HCT116 (cell line): ENCODE results near the gene NAMPT. TPM values are rescaled to one million over a fixed set of nuclear protein-coding genes. Genes with fewer than 3 reads are reported as not detected.

Source experiments
- ATAC-seq: fragments of 200-7000 bp; cut with Tn5 transposase; 2 replicates; pipeline ENCODE4 v1.9.1; 2020; ENCODE audit warnings: mild to moderate bottlenecking, moderate library complexity
- BruUV-seq: library from RNA; stranded (reverse); fragments of 400-500 nt; replicated peaks from 2 replicates; lab custom pipeline; 2021; lab: Mats Ljungman, UMichigan
- CTCF ChIA-PET: fragments of 300-600 bp; sonication (Branson Sonifier 250); formaldehyde crosslinking; loops from one replicate; lab custom pipeline; 2021; ENCODE audit warnings: antibody characterized with exemption; lab: Charles Lee
- POLR2A ChIA-PET: fragments of 300-600, 350-600 bp; sonication (Branson Sonifier 250); formaldehyde crosslinking; loops from one replicate; lab custom pipeline; 2021; ENCODE audit warnings: antibody characterized with exemption; lab: Charles Lee
- RAD21 ChIA-PET, 2 experiments: fragments of 300-600 bp; sonication (Branson Sonifier 250); formaldehyde crosslinking; loops; one replicate each; lab custom pipeline; 2023; ENCODE audit warnings: low total read pairs in 2 of 2; ENCODE audit not compliant: uncharacterized antibody in 2 of 2, unreplicated experiment in 2 of 2, low non-redundant PET in 1 of 2; lab: Charles Lee
- DNase-seq: peaks from one replicate; pipeline ENCODE4 v3.0.0-alpha.2; 2010; ENCODE audit warnings: low read depth, low spot score
- H2AFZ ChIP-seq: fragments of 200-600 bp; shearing (Covaris generic), sonication (generic); 2 replicates; pipeline ENCODE4 v1.6.1; 2017; ENCODE audit warnings: low read depth, mixed run types, mixed read lengths, antibody characterized with exemption, low read length; ENCODE audit not compliant: poor library complexity, severe bottlenecking
- H3K27ac ChIP-seq: 2 replicates; pipeline ENCODE4 v1.5.1; 2012; ENCODE audit warnings: low read depth, low read length
- H3K27me3 ChIP-seq: fragments of 200-600 bp; sonication (generic); 2 replicates; pipeline ENCODE4 v1.6.1; 2016; ENCODE audit warnings: mixed run types, low read length, mixed read lengths; ENCODE audit not compliant: insufficient read depth
- H3K36me3 ChIP-seq, 2 experiments: fragments of 200-500 bp in 1 of 2; fragments of 200-600 bp in 1 of 2; sonication (Bioruptor generic) in 1 of 2; sonication (generic) in 1 of 2; 2 replicates each; pipeline versions ENCODE4 v1.5.1 to v1.6.1; 2014 to 2016; ENCODE audit warnings: low read length in 2 of 2, inconsistent platforms in 1 of 2, mixed read lengths in 1 of 2, mixed run types in 1 of 2; ENCODE audit not compliant: insufficient read depth in 2 of 2, control insufficient read depth in 1 of 2
- H3K4me1 ChIP-seq, 2 experiments: fragments of 200-600 bp in 1 of 2; sonication (generic) in 1 of 2; 2 replicates each; pipeline versions ENCODE4 v1.5.1 to v1.6.1; 2012 to 2017; ENCODE audit warnings: low read length in 2 of 2, inconsistent platforms in 1 of 2, mild to moderate bottlenecking in 1 of 2, mixed read lengths in 1 of 2, mixed run types in 1 of 2, moderate library complexity in 1 of 2; ENCODE audit not compliant: insufficient read depth in 2 of 2, control insufficient read depth in 1 of 2
- H3K4me2 ChIP-seq: fragments of 200-600 bp; sonication (generic); 2 replicates; pipeline ENCODE4 v1.6.1; 2017; ENCODE audit warnings: mixed run types, low read length, mixed read lengths
- H3K4me3 ChIP-seq, 2 experiments: fragments of 200-600 bp in 1 of 2; sonication (generic) in 1 of 2; replicated peaks in 1 of 2; 2 replicates each; pipeline ENCODE4 v1.5.1; 2011 to 2016; ENCODE audit warnings: low read length in 2 of 2, control low read depth in 1 of 2, low read depth in 1 of 2, mild to moderate bottlenecking in 1 of 2, mixed read lengths in 1 of 2, mixed run types in 1 of 2
- H3K79me2 ChIP-seq: fragments of 200-600 bp; sonication (generic); 2 replicates; pipeline ENCODE4 v1.6.1; 2017; ENCODE audit warnings: mild to moderate bottlenecking, mixed run types, low read length, moderate library complexity, mixed read lengths; ENCODE audit not compliant: insufficient read depth
- H3K9ac ChIP-seq: fragments of 200-600 bp; sonication (generic); 2 replicates; pipeline ENCODE4 v1.6.1; 2016; ENCODE audit warnings: low read length, mixed read lengths
- H3K9me2 ChIP-seq: fragments of 200-600 bp; sonication (generic), shearing (Covaris generic); 2 replicates; pipeline ENCODE4 v1.6.1; 2017; ENCODE audit warnings: mixed run types, mild to moderate bottlenecking, moderate library complexity; ENCODE audit not compliant: insufficient read depth
- H3K9me3 ChIP-seq, 2 experiments: fragments of 200-500 bp in 1 of 2; fragments of 200-600 bp in 1 of 2; sonication (Bioruptor generic) in 1 of 2; sonication (generic) in 1 of 2; 2 replicates each; pipeline ENCODE4 v1.6.1; 2014 to 2017; ENCODE audit warnings: low read length in 2 of 2, mixed read lengths in 2 of 2, inconsistent platforms in 1 of 2, low read depth in 1 of 2, mild to moderate bottlenecking in 1 of 2, mixed run types in 1 of 2, moderate library complexity in 1 of 2; ENCODE audit not compliant: control insufficient read depth in 1 of 2, insufficient read depth in 1 of 2
- H4K20me1 ChIP-seq: fragments of 200-600 bp; sonication (generic), shearing (Covaris generic); 2 replicates; pipeline ENCODE4 v1.6.1; 2017; ENCODE audit warnings: mixed run types, mild to moderate bottlenecking, moderate library complexity; ENCODE audit not compliant: insufficient read depth
- CBX3 ChIP-seq: IDR thresholded peaks from 2 replicates; pipeline ENCODE4 v1.6.1; 2012; ENCODE audit warnings: low read depth
- CEBPB ChIP-seq: IDR thresholded peaks from 2 replicates; pipeline ENCODE4 v1.6.1; 2012; ENCODE audit warnings: low read depth
- CTCF ChIP-seq, 3 experiments: fragments of 200-600 bp in 1 of 3; sonication (generic) in 1 of 3; IDR thresholded peaks in 2 of 3; conservative IDR thresholded peaks in 1 of 3; 2 replicates each; pipeline ENCODE4 v1.5.1; 2012 to 2017; ENCODE audit warnings: low read depth in 2 of 3, low read length in 2 of 3, antibody characterized with exemption in 1 of 3, borderline replicate concordance in 1 of 3, control low read depth in 1 of 3, mild to moderate bottlenecking in 1 of 3, mixed read lengths in 1 of 3, mixed run types in 1 of 3, moderate library complexity in 1 of 3; ENCODE audit not compliant: insufficient read depth in 1 of 3
- ELF1 ChIP-seq: IDR thresholded peaks from 2 replicates; pipeline ENCODE4 v1.6.1; 2012; ENCODE audit warnings: low read depth, borderline replicate concordance
- EZH2 ChIP-seq: fragments of 200-600 bp; sonication (generic); IDR thresholded peaks from 2 replicates; pipeline ENCODE4 v1.6.1; 2017; ENCODE audit warnings: antibody characterized with exemption, mixed run types
- MAX ChIP-seq: IDR thresholded peaks from 2 replicates; pipeline ENCODE4 v1.6.1; 2012
- POLR2AphosphoS5 ChIP-seq: IDR thresholded peaks from 2 replicates; pipeline ENCODE4 v1.6.1; 2011; ENCODE audit warnings: mild to moderate bottlenecking, low read depth, low read length, moderate library complexity
- RAD21 ChIP-seq: IDR thresholded peaks from 2 replicates; pipeline ENCODE4 v1.6.1; 2012; ENCODE audit warnings: low read depth, mild to moderate bottlenecking
- SIN3A ChIP-seq: IDR thresholded peaks from 2 replicates; pipeline ENCODE4 v1.6.1; 2012; ENCODE audit warnings: low read depth
- SP1 ChIP-seq: IDR thresholded peaks from 2 replicates; pipeline ENCODE4 v1.6.1; 2012; ENCODE audit warnings: low read depth
- SRF ChIP-seq: IDR thresholded peaks from 2 replicates; pipeline ENCODE4 v1.6.1; 2012; ENCODE audit warnings: low read depth
- ZBTB33 ChIP-seq: IDR thresholded peaks from 2 replicates; pipeline ENCODE4 v1.6.1; 2011; ENCODE audit warnings: mild to moderate bottlenecking, low read length, moderate library complexity; ENCODE audit not compliant: insufficient replicate concordance; ENCODE audit errors: extremely low read depth
- ZNF274 ChIP-seq: fragments of 200-500 bp; sonication (Bioruptor generic); IDR thresholded peaks from 2 replicates; pipeline ENCODE4 v1.6.1; 2014; ENCODE audit warnings: mild to moderate bottlenecking, low read depth, low read length, inconsistent platforms
- intact Hi-C: fragments of 100-400 bp; cut with micrococcal nuclease; formaldehyde crosslinking; loops from 2 replicates; pipeline ENCODE4 v1.10.0; 2022
- total RNA-seq: library from RNA; stranded (reverse); gene quantifications from one replicate; pipeline ENCODE4 v1.2.1, GENCODE V29; 2021; ENCODE audit not compliant: unreplicated experiment

NAMPT gene
- total RNA-seq, 1 experiment from 2014 or later, result 113 TPM

GRCh38 chr7:106243893-106244292 lies 40.9 kb downstream of the NAMPT start:
- BruUV-seq, result no TSS peak
- Histone ChIP-seq H3K4me2 (no peak overlapping the region), H3K9me2 (no peaks in the 10 kb centered on the region), H3K27ac (no peak overlapping the region), H3K27me3 (no peaks in the 10 kb centered on the region), H3K79me2 (no peaks in the 10 kb centered on the region), H4K20me1 (no peaks in the 10 kb centered on the region), H3K4me1 (no peaks in the 10 kb centered on the region), H3K9ac (no peak overlapping the region), H3K9me3 (no peaks in the 10 kb centered on the region), H3K36me3 (peaks cover 0 to 14% of the 10 kb centered on the region in 2 experiments; a peak in 2 of 4 replicates), H2AFZ (no peak overlapping the region), H3K4me3 (no peak overlapping the region)
- DNase-seq (no peak), ATAC-seq (no peak)
- intact Hi-C loops, result no loop called here
- RAD21 ChIA-PET, result no interaction called here
- CTCF ChIA-PET, result no interaction called here
- POLR2A ChIA-PET, result no interaction called here
- TF ChIP-seq ZBTB33, result no peak
- TF ChIP-seq CEBPB, result no peak
- no peak for TF ChIP-seq EZH2
- no peak for TF ChIP-seq CBX3
- no peak for TF ChIP-seq POLR2AphosphoS5
- no peak for TF ChIP-seq SRF
- TF ChIP-seq SP1, result no peak
- no peak for TF ChIP-seq MAX
- no peak for TF ChIP-seq ELF1
- TF ChIP-seq CTCF (IDR thresholded peaks at IDR 0.05 in 2 of 3, conservative IDR thresholded peaks at IDR 0.05 in 1 of 3; ENCODE audit: borderline replicate concordance in 1 of 3, insufficient read depth in 1 of 3, low read depth in 2 of 3, low read length in 2 of 3), result no peak
- no peak for TF ChIP-seq ZNF274
- no peak for TF ChIP-seq SIN3A
- TF ChIP-seq RAD21, result no peak
